HL-60 (cell line): ENCODE measurements around the gene IFI27.

Source experiments
- DNase-seq, 2 experiments: peaks; one replicate each; pipeline ENCODE4 v3.0.0-alpha.2; 2010 to 2020; ENCODE audit warnings: low read depth in 1 of 2, low spot score in 1 of 2
- H3K27ac ChIP-seq: fragments of 250-450 bp; sonication (Bioruptor Pico); replicated peaks from 2 replicates; pipeline ENCODE4 v1.5.1; 2020; ENCODE audit warnings: mild to moderate bottlenecking, moderate library complexity
- H3K27me3 ChIP-seq: fragments of 250-450 bp; sonication (Bioruptor Pico); 2 replicates; pipeline ENCODE4 v1.5.1; 2021; ENCODE audit warnings: mild to moderate bottlenecking, moderate library complexity; ENCODE audit not compliant: insufficient read depth, poor library complexity, severe bottlenecking
- H3K4me3 ChIP-seq: replicated peaks from 2 replicates; pipeline ENCODE4 v1.5.1; 2011; ENCODE audit warnings: mild to moderate bottlenecking, control low read depth, low read length; ENCODE audit not compliant: insufficient read depth
- GABPA ChIP-seq: IDR thresholded peaks from 2 replicates; pipeline ENCODE4 v1.6.1; 2012; ENCODE audit warnings: low read depth
- POLR2AphosphoS5 ChIP-seq: IDR thresholded peaks from 2 replicates; pipeline ENCODE4 v1.6.1; 2012; ENCODE audit warnings: low read depth
- REST ChIP-seq: IDR thresholded peaks from 2 replicates; pipeline ENCODE4 v1.6.1; 2012; ENCODE audit warnings: low read depth; ENCODE audit not compliant: insufficient replicate concordance
- SPI1 ChIP-seq: IDR thresholded peaks from 2 replicates; pipeline ENCODE4 v1.6.1; 2012; ENCODE audit warnings: low read depth, mild to moderate bottlenecking, borderline replicate concordance
- TF ChIP-seq, protein P1 (sequence below): IDR thresholded peaks from one replicate; pipeline ENCODE4 v1.5.1; 2011; ENCODE audit warnings: low read length, control low read depth, inconsistent platforms; ENCODE audit not compliant: insufficient read depth

The IFI27 gene

GRCh38 chr14:94074534-94074933 is 36.0 kb upstream of the IFI27 start:
- Histone ChIP-seq H3K27me3 (no peaks in the 10 kb centered on the region), H3K27ac (no peak overlapping the region), H3K4me3 (no peak overlapping the region)
- DNase-seq = no peak
- TF ChIP-seq REST = no peak
- TF ChIP-seq POLR2AphosphoS5 = no peak
- no peak for TF ChIP-seq GABPA
- no peak for TF ChIP-seq SPI1
- TF ChIP-seq, protein P1, sequence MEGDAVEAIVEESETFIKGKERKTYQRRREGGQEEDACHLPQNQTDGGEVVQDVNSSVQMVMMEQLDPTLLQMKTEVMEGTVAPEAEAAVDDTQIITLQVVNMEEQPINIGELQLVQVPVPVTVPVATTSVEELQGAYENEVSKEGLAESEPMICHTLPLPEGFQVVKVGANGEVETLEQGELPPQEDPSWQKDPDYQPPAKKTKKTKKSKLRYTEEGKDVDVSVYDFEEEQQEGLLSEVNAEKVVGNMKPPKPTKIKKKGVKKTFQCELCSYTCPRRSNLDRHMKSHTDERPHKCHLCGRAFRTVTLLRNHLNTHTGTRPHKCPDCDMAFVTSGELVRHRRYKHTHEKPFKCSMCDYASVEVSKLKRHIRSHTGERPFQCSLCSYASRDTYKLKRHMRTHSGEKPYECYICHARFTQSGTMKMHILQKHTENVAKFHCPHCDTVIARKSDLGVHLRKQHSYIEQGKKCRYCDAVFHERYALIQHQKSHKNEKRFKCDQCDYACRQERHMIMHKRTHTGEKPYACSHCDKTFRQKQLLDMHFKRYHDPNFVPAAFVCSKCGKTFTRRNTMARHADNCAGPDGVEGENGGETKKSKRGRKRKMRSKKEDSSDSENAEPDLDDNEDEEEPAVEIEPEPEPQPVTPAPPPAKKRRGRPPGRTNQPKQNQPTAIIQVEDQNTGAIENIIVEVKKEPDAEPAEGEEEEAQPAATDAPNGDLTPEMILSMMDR = no peak

DNA sequence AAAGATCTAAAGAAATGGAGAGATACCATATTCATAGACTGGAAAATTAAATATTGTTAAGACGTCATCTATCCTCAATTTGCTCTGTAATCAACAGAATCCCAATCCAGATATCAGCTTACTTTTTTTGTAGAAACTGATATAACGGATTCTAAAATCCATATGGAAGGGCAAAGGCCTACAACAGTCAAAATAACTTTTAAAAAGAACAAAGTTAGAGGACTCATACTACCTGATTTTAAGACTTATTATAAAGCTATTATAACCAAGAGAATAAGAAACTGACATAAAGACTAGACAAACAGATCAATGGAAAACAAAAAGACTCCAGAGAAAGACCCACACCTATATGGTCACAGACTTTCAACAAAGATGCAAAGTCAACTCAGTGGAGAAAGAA is 35.5 kb upstream of the IFI27 start:
- DNase-seq = no peak
- Histone ChIP-seq H3K4me3 (no peak overlapping the region), H3K27ac (no peak overlapping the region), H3K27me3 (no peaks in the 10 kb centered on the region)
- TF ChIP-seq REST (no peak), SPI1 (no peak), POLR2AphosphoS5 (no peak), GABPA (no peak)
- TF ChIP-seq, protein P1 = no peak

GRCh38 chr14:94077111-94077821 is 33.3 kb upstream of the IFI27 start:
- H3K27ac ChIP-seq = no peak overlapping the region
- no peak overlapping the region for H3K4me3 ChIP-seq
- no peaks in the 10 kb centered on the region for H3K27me3 ChIP-seq
- DNase-seq = no peak
- TF ChIP-seq REST (no peak), POLR2AphosphoS5 (no peak), GABPA (no peak), SPI1 (no peak)
- TF ChIP-seq, protein P1 = no peak
